ENCODE data around the gene CXXC5.
"Not testable (repeated sequence)": the region's sequence is repeated elsewhere in the genome, so short reads cannot be mapped to it uniquely, and the experiment has no call there.

CXXC5 gene

GRCh38 chr5:139712412-139712811 lies 64.3 kb downstream of the CXXC5 start:
- no peak for DNase-seq (ENCODE audit: low read depth)

- DNase-seq (ENCODE audit: low read depth), result not testable (repeated sequence)
Measured at GRCh38 chr5:139713898-139714297, 65.7 kb downstream of the CXXC5 start.

GRCh38 chr5:139717221-139717620 lies 69.1 kb downstream of the CXXC5 start:
- DNase-seq (ENCODE audit: low read depth), result no peak

- DNase-seq (ENCODE audit: low read depth), result not testable (repeated sequence)
Measured at GRCh38 chr5:139718403-139718802, 70.3 kb downstream of the CXXC5 start.

GRCh38 chr5:139719970-139720369 lies 71.8 kb downstream of the CXXC5 start:
- not testable (repeated sequence) for DNase-seq (ENCODE audit: low read depth)

GRCh38 chr5:139723986-139724587 lies 75.9 kb downstream of the CXXC5 start:
- no peak for DNase-seq (ENCODE audit: low read depth)

- no peak for DNase-seq (ENCODE audit: low read depth)
Measured at GRCh38 chr5:139725073-139725830, 77.1 kb downstream of the CXXC5 start.

- DNase-seq (ENCODE audit: low read depth), result no peak
Measured at GRCh38 chr5:139726248-139726647, 78.1 kb downstream of the CXXC5 start.

- not testable (repeated sequence) for DNase-seq (ENCODE audit: low read depth)
Measured at GRCh38 chr5:139727615-139728014, 79.5 kb downstream of the CXXC5 start.

- no peak for DNase-seq (ENCODE audit: low read depth)
Measured at GRCh38 chr5:139731281-139731680, 83.1 kb downstream of the CXXC5 start.

- no peak for DNase-seq (ENCODE audit: low read depth)
Measured at GRCh38 chr5:139732019-139732418, 83.9 kb downstream of the CXXC5 start.

- no peak for DNase-seq (ENCODE audit: low read depth)
Measured at GRCh38 chr5:139733010-139733688, 85.0 kb downstream of the CXXC5 start.
